SU-DHL-6 (cell line): ENCODE measurements around the gene LIPE.

Experiments used
- H2AFZ ChIP-seq: fragments of 200-600 bp; sonication (generic); 2 replicates; pipeline ENCODE4 v1.6.1; 2014; ENCODE audit warnings: low read depth, mild to moderate bottlenecking, moderate library complexity, mixed read lengths, antibody characterized with exemption, low read length; ENCODE audit not compliant: severe bottlenecking
- H3F3A ChIP-seq: fragments of 200-600 bp; shearing (Covaris generic); 2 replicates; pipeline ENCODE4 v1.6.0; 2016; ENCODE audit warnings: antibody characterized with exemption, mild to moderate bottlenecking; ENCODE audit not compliant: insufficient read depth
- H3K27ac ChIP-seq: fragments of 200-600 bp; sonication (generic); 2 replicates; pipeline ENCODE4 v1.5.1; 2016; ENCODE audit warnings: low read depth, mild to moderate bottlenecking, low read length, moderate library complexity, mixed read lengths
- H3K27me3 ChIP-seq: fragments of 200-600 bp; sonication (generic), shearing (Covaris generic); 2 replicates; pipeline ENCODE4 v1.6.0; 2014; ENCODE audit warnings: mild to moderate bottlenecking, low read length
- H3K36me3 ChIP-seq: fragments of 200-600 bp; sonication (generic); 2 replicates; pipeline ENCODE4 v1.6.1; 2014; ENCODE audit warnings: mild to moderate bottlenecking, low read length, mixed read lengths
- H3K4me2 ChIP-seq: fragments of 300-600, 200-600 bp; shearing (Covaris generic), sonication (generic); 2 replicates; pipeline ENCODE4 v1.6.0; 2014; ENCODE audit warnings: low read length, low read depth, mild to moderate bottlenecking; ENCODE audit not compliant: poor library complexity, severe bottlenecking
- H3K4me3 ChIP-seq: fragments of 200-600 bp; sonication (generic); 2 replicates; pipeline ENCODE4 v1.5.1; 2014; ENCODE audit warnings: antibody characterized with exemption, low read length, mild to moderate bottlenecking, mixed read lengths; ENCODE audit not compliant: insufficient read depth, poor library complexity, severe bottlenecking
- H3K79me2 ChIP-seq: fragments of 200-600 bp; sonication (generic); 2 replicates; pipeline ENCODE4 v1.6.1; 2014; ENCODE audit warnings: mild to moderate bottlenecking, low read length, moderate library complexity; ENCODE audit not compliant: insufficient read depth
- H3K9ac ChIP-seq: fragments of 200-600 bp; sonication (generic); 2 replicates; pipeline ENCODE4 v1.7.0; 2014; ENCODE audit warnings: mild to moderate bottlenecking, low read length
- H3K9me2 ChIP-seq: fragments of 200-600 bp; sonication (generic); replicated peaks from 2 replicates; pipeline ENCODE4 v1.6.1; 2014; ENCODE audit warnings: low read length; ENCODE audit not compliant: insufficient read depth
- H3K9me3 ChIP-seq: fragments of 200-600 bp; sonication (generic); 2 replicates; pipeline ENCODE4 v1.6.1; 2014; ENCODE audit warnings: low read length, mixed read lengths; ENCODE audit not compliant: insufficient read depth
- H4K20me1 ChIP-seq: fragments of 200-600 bp; sonication (generic); 2 replicates; pipeline ENCODE4 v1.6.1; 2014; ENCODE audit warnings: low read depth, mild to moderate bottlenecking, antibody characterized with exemption, low read length, moderate library complexity, mixed read lengths
- CTCF ChIP-seq: fragments of 200-600 bp; sonication (generic); IDR thresholded peaks from one replicate; pipeline ENCODE4 v1.5.1; 2017; ENCODE audit warnings: antibody characterized with exemption, mild to moderate bottlenecking, low read length, moderate library complexity; ENCODE audit not compliant: insufficient read depth, poor library complexity, severe bottlenecking
- EZH2phosphoT487 ChIP-seq: fragments of 200-600 bp; sonication (generic), shearing (Covaris generic); conservative IDR thresholded peaks from 2 replicates; pipeline ENCODE4 v1.6.1; 2018; ENCODE audit warnings: mild to moderate bottlenecking, antibody characterized with exemption, low read length, moderate library complexity, mixed read lengths

Gene LIPE

GRCh38 chr19:42431486-42431885 lies 4.3 kb upstream of the LIPE start:
- Histone ChIP-seq H3K9me3 (no peaks in the 10 kb centered on the region), H3K4me3 (no peak overlapping the region), H3K36me3 (no peaks in the 10 kb centered on the region), H3K9ac (no peak overlapping the region), H2AFZ (no peak overlapping the region), H3K27me3 (no peaks in the 10 kb centered on the region), H3K27ac (no peak overlapping the region), H3K4me2 (no peak overlapping the region), H3K79me2 (no peaks in the 10 kb centered on the region), H4K20me1 (no peaks in the 10 kb centered on the region), H3K9me2 (no peaks in the 10 kb centered on the region), H3F3A (no peaks in the 10 kb centered on the region)
- TF ChIP-seq EZH2phosphoT487: no peak
- no peak for TF ChIP-seq CTCF

- no peaks in the 10 kb centered on the region for H3K36me3 ChIP-seq
- H3K27ac ChIP-seq: no peak overlapping the region
- TF ChIP-seq CTCF: no peak
- no peak for TF ChIP-seq EZH2phosphoT487
- H3K4me2 ChIP-seq: no peak overlapping the region
- no peaks in the 10 kb centered on the region for H3K9me2 ChIP-seq
- H3K79me2 ChIP-seq: no peaks in the 10 kb centered on the region
- H3K9ac ChIP-seq: no peak overlapping the region
- H3K9me3 ChIP-seq: no peaks in the 10 kb centered on the region
- H3K4me3 ChIP-seq: no peak overlapping the region
- no peaks in the 10 kb centered on the region for H3F3A ChIP-seq
- no peaks in the 10 kb centered on the region for H4K20me1 ChIP-seq
- H2AFZ ChIP-seq: no peak overlapping the region
- H3K27me3 ChIP-seq: no peaks in the 10 kb centered on the region
Measured at GRCh38 chr19:42428676-42429075, 1.5 kb upstream of the LIPE start.

- Histone ChIP-seq H3K4me3 (no peak overlapping the region), H3K79me2 (0 out of 2 replicates have a peak, but pooled peaks cover 5% of the 10 kb centered on the region), H3K9ac (no peak overlapping the region), H3K9me3 (no peaks in the 10 kb centered on the region), H2AFZ (no peak overlapping the region), H3K27ac (no peak overlapping the region), H3K27me3 (no peaks in the 10 kb centered on the region), H3K4me2 (no peak overlapping the region), H3F3A (no peaks in the 10 kb centered on the region), H3K36me3 (no peaks in the 10 kb centered on the region), H3K9me2 (no peaks in the 10 kb centered on the region), H4K20me1 (no peaks in the 10 kb centered on the region)
- TF ChIP-seq EZH2phosphoT487: no peak
- no peak for TF ChIP-seq CTCF
Measured at GRCh38 chr19:42426643-42427042, 545 bp downstream of the LIPE start.
